Erythroblast (primary cell): ENCODE results near the gene CLEC2A.
"Not testable (repeated sequence)": the region's sequence is repeated elsewhere in the genome, so short reads cannot be mapped to it uniquely, and the experiment has no call there.

ENCODE experiments used
- DNase-seq, 2 experiments: peaks; one replicate each; lab custom pipeline; 2025; lab: John Stamatoyannopoulos, UW
- GATA1 ChIP-seq: IDR thresholded peaks from 2 replicates; pipeline ENCODE4 v1.6.1; 2011; ENCODE audit warnings: low read depth, mild to moderate bottlenecking, control low read depth, low read length, moderate library complexity
- POLR2A ChIP-seq: IDR thresholded peaks from 2 replicates; pipeline ENCODE4 v1.6.1; 2011; ENCODE audit warnings: mild to moderate bottlenecking, low read length

CLEC2A gene

GRCh38 chr12:9932270-9932669 is at the start of gene CLEC2A:
Gene CLEC2A, minus strand, starts transcription at chr12:9932370. Its CDS starts 41 bp downstream, at chr12:9932329.
- TF ChIP-seq GATA1 (no peak), POLR2A (no peak)
- DNase-seq = no peak

DNA sequence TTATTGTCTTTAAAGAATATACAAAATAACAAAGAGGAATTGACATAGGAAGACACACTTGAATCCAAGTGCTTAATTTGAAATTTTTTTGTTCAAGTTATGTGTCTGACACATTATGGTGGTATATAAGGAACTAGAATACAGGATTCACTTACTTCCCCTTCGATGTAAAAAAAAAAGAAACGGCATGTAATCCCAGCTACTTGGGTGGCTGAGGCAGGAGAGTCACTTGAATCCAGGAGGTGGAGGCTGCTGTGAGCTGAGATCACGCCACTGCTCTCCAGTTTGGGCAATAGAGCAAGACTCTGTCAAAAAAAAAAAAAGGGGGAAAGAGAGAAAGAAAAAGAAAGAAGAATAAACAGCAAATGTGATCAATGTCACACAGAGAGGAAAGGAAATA is 48.0 kb upstream of the CLEC2A start:
- no peak for DNase-seq
- TF ChIP-seq POLR2A = no peak
- no peak for TF ChIP-seq GATA1

DNA sequence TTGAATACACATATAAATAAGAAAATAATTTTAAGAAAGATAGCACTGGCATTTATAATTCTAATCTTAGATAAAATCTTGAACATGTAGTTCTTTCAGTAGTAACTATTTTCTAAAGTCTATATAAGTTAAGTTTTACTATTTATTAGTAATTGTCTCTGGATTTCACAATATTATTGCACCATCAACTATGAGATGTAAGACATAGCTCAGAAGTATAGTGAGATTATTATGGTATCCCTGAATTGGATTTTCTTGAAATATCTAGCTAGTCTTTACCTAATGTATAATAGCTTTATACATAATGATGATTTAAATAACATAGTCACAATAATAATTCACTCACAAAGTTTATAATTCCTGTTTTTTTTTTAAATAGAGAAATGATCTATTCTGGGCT is 45.7 kb upstream of the CLEC2A start:
- TF ChIP-seq POLR2A (no peak), GATA1 (no peak)
- no peak for DNase-seq

DNA sequence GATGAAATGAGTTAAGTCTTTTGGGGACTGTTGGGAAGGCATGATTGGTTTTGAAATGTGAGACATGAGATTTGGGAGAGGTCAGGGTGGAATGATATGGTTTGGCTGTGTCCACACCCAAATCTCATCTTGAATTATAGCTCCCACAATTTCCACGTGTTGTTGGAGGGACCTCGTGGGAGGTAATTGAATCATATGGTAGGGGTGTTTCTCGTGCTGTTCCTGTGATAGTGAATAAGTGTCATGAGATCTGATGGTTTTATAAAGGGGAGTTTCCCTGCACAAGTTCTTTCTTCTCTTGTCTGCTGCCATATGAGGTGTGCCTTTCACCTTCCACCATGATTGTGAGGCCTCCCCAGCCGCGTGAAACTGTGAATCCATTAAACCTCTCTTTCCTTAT is 44.5 kb upstream of the CLEC2A start:
- not testable (repeated sequence) for DNase-seq

- TF ChIP-seq GATA1 (no peak), POLR2A (no peak)
- DNase-seq = no peak
Observed at GRCh38 chr12:9975614-9976013, 43.4 kb upstream of the CLEC2A start.

DNA sequence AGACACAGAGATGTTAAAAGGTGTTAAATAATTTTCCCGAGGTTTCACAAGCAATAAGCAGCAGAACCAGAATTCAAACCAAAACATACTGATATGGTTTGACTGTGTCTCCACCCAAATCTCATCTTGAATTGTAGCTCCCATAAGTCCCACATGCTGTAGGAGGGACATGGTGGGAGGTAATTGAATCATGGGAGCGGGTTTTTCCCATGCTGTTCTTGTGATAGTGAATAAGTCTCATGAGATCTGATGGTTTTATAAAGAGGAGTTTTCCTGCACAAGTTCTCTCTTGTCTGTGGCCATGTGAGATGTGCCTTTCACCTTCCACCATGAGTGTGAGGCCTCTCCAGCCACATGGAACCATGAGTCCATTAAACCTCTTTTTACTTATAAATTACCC is 42.6 kb upstream of the CLEC2A start:
- DNase-seq = not testable (repeated sequence)

GRCh38 chr12:9973949-9974348 is 41.8 kb upstream of the CLEC2A start:
- no peak for TF ChIP-seq GATA1
- no peak for TF ChIP-seq POLR2A
- DNase-seq = no peak

- no peak for TF ChIP-seq POLR2A
- TF ChIP-seq GATA1 = no peak
- no peak for DNase-seq
Observed at GRCh38 chr12:9971181-9971580, 39.0 kb upstream of the CLEC2A start, which contains the start of gene CLEC12A. Gene CLEC12A, plus strand, starts transcription at chr12:9971409. Its CDS starts 188 bp downstream, at chr12:9971597.

DNA sequence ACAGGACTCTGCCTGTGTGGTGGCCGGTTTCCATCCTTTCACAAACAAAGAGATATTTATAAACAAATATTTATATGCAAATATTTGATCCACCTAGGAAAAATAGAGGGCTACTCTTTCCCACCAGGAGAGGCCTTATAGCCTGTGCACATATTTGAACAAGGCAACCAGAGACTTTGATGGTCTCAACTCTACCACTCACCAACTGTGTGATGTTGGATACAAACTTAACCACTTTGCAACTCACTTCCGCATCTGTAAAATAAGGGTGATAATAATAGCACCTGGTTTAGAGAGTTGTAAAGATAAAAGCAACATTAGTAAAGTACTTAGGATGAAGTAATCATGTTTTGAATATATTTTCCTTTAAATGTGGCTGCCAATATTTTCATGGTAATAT is 37.5 kb upstream of the CLEC2A start:
- no peak for DNase-seq
- TF ChIP-seq POLR2A (no peak), GATA1 (no peak)

- DNase-seq = no peak
- no peak for TF ChIP-seq GATA1
Observed at GRCh38 chr12:9961901-9962300, 29.7 kb upstream of the CLEC2A start.

DNA sequence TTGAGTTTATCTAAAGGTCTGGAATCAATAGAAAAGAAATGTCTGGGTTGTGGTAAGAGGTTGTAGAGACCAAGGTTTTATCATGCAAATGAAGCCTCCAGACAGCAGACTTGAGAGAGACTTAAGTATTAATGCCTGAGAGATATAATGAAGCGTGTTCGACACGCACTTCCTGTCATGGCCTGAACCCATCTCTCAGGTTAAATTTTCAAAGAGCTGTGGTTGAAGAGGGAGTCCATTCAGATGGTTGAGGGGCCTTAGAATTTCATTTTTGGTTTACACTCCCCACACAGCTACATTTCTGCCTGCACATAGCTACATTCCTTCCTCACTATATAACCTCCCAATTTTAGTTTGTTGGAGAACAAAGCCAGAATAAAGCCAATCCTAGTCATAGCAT is 28.9 kb upstream of the CLEC2A start:
- no peak for TF ChIP-seq POLR2A
- no peak for TF ChIP-seq GATA1
- no peak for DNase-seq

DNA sequence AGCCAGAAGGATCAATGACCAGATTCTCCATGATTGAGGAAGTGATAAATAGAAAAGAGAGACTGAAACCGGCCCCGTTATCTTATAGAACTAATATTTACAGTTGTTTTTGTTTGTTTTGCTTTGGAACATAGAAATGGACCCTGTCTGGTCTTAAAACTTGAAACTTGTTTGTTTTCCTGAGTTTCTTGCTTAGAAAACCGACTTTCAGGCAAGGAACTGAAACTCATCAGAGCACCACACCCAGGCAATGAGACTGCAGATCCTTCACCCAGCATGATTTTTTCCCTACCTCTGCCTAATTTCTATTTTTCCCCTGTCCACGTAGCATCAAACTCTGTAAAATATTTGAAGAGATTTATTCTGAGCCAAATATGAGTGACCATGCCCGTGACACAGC is 28.4 kb upstream of the CLEC2A start:
- no peak for DNase-seq
- TF ChIP-seq POLR2A (no peak), GATA1 (no peak)

DNA sequence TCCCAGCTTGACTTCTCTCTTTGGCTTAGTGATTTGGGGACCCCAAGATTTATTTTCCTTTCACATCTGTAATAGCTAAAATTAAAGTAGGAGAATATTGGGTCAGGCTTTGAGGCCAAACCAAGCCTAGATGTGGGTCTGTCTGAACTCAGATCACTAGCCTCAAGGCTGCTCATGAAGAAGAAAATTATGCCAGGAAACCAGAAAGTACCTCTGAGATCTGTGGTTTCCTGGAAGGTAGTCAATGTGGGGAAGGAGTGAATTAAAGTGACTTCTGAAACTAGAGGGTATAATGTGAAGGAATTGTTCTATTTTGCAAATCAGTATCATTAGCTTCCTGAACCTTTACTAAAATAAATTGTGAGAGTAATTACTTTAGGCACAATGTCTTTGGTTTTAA is 25.7 kb upstream of the CLEC2A start:
- DNase-seq = no peak

DNA sequence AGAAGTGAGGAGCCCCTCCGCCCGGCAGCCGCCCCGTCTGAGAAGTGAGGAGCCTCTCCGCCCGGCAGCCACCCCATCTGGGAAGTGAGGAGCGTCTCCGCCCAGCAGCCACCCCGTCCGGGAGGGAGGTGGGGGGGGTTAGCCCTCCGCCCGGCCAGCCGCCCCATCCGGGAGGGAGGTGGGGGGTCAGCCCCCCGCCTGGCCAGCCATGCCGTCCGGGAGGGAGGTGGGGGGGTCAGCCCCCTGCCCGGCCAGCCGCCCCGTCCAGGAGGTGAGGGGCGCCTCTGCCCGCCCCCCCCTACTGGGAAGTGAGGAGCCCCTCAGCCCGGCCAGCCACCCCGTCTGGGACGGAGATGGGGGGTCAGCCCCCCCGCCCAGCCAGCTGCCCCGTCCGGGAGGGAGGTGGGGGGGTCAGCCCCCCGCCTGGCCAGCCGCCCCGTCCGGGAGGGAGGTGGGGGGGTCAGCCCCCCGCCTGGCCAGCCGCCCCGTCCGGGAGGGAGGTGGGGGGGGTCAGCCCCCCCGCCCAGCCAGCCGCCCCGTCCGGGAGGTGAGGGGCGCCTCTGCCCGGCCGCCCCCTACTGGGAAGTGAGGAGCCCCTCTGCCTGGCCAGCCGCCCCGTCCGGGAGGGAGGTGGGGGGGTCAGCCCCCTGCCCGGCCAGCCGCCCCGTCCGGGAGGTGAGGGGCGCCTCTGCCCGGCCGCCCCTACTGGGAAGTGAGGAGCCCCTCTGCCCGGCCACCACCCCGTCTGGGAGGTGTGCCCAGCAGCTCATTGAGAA is 21.0 kb upstream of the CLEC2A start:
- not testable (repeated sequence) for DNase-seq

More for the DNA sequence above, 25.7 kb upstream of the CLEC2A start:
- TF ChIP-seq GATA1 = no peak
- TF ChIP-seq POLR2A = no peak

- TF ChIP-seq GATA1 = no peak
- no peak for TF ChIP-seq POLR2A
- DNase-seq = no peak
Observed at GRCh38 chr12:9951026-9951675, 19.0 kb upstream of the CLEC2A start.
